CD14-positive monocyte (primary cell): Measurements from ENCODE around the gene PSD4. TPM values are rescaled to one million over a fixed set of nuclear protein-coding genes. Genes with fewer than 3 reads are reported as not detected.

ENCODE experiments used
- DNase-seq, 3 donors: peaks; one replicate each; pipeline ENCODE4 v3.0.0-alpha.2; 2011 to 2022
- H2AFZ ChIP-seq: 2 replicates; pipeline ENCODE4 v1.6.0; 2012; ENCODE audit warnings: mild to moderate bottlenecking, low read depth, low read length, inconsistent platforms; ENCODE audit not compliant: insufficient read depth, poor library complexity, severe bottlenecking
- H3K27ac ChIP-seq, 2 donors: 1 replicate in 1 of 2; 2 replicates in 1 of 2; pipeline ENCODE4 v1.5.1; 2012 to 2013; ENCODE audit warnings: low read length in 2 of 2, control low read depth in 1 of 2, inconsistent platforms in 1 of 2, low read depth in 1 of 2, mild to moderate bottlenecking in 1 of 2
- H3K27me3 ChIP-seq, 2 donors: one replicate each; pipeline versions ENCODE4 v1.6.0 to v1.6.1; 2011 to 2013; ENCODE audit warnings: low read length in 2 of 2; ENCODE audit not compliant: control insufficient read depth in 2 of 2, insufficient read depth in 2 of 2
- H3K36me3 ChIP-seq, 2 donors: replicated peaks in 1 of 2; 1 replicate in 1 of 2; 2 replicates in 1 of 2; pipeline versions ENCODE4 v1.5.1 to v1.6.1; 2012 to 2013; ENCODE audit warnings: low read length in 2 of 2, control low read depth in 1 of 2, inconsistent platforms in 1 of 2, mild to moderate bottlenecking in 1 of 2; ENCODE audit not compliant: insufficient read depth in 2 of 2, control insufficient read depth in 1 of 2
- H3K4me1 ChIP-seq, 2 donors: 1 replicate in 1 of 2; 2 replicates in 1 of 2; pipeline versions ENCODE4 v1.5.1 to v1.6.1; 2012 to 2013; ENCODE audit warnings: low read length in 2 of 2, control low read depth in 1 of 2, inconsistent platforms in 1 of 2, mild to moderate bottlenecking in 1 of 2, moderate library complexity in 1 of 2; ENCODE audit not compliant: insufficient read depth in 2 of 2, control insufficient read depth in 1 of 2
- H3K4me2 ChIP-seq: replicated peaks from 2 replicates; pipeline ENCODE3; 2012; ENCODE audit warnings: low read length, moderate library complexity, mild to moderate bottlenecking; ENCODE audit not compliant: poor library complexity, severe bottlenecking; ENCODE audit errors: extremely low read depth
- H3K4me3 ChIP-seq, 3 experiments: fragments of 200-600 bp in 1 of 3; sonication (generic) in 1 of 3; replicated peaks in 1 of 3; 1 replicate in 2 of 3; 2 replicates in 1 of 3; pipeline ENCODE4 v1.5.1; 2011 to 2013; ENCODE audit warnings: low read length in 3 of 3, mild to moderate bottlenecking in 3 of 3, control low read depth in 2 of 3, low read depth in 2 of 3, inconsistent platforms in 1 of 3, moderate library complexity in 1 of 3
- H3K79me2 ChIP-seq: 2 replicates; pipeline ENCODE4 v1.6.0; 2012; ENCODE audit warnings: mild to moderate bottlenecking, control low read depth, inconsistent platforms, low read length, moderate library complexity; ENCODE audit not compliant: insufficient read depth
- H3K9ac ChIP-seq: 2 replicates; pipeline ENCODE4 v1.6.0; 2017; ENCODE audit warnings: low read length, mild to moderate bottlenecking; ENCODE audit not compliant: insufficient read depth, poor library complexity, severe bottlenecking
- H3K9me3 ChIP-seq, 2 donors: replicated peaks in 1 of 2; 1 replicate in 1 of 2; 2 replicates in 1 of 2; pipeline versions ENCODE4 v1.5.1 to v1.6.1; 2012 to 2013; ENCODE audit warnings: low read length in 2 of 2, control low read depth in 1 of 2; ENCODE audit not compliant: control insufficient read depth in 1 of 2, insufficient read depth in 1 of 2
- H4K20me1 ChIP-seq: 2 replicates; pipeline ENCODE4 v1.6.0; 2012; ENCODE audit warnings: mild to moderate bottlenecking, low read length, control low read depth, moderate library complexity; ENCODE audit not compliant: insufficient read depth
- H3K27ac Mint-ChIP-seq, 7 donors: one replicate each; pipeline ENCODE4 v1.8.0; 2020; ENCODE audit warnings: mild to moderate bottlenecking in 7 of 7, mixed read lengths in 7 of 7, moderate library complexity in 6 of 7, inconsistent platforms in 2 of 7
- H3K27me3 Mint-ChIP-seq, 3 donors: one replicate each; pipeline ENCODE4 v1.8.0; 2021 to 2022; ENCODE audit warnings: low read depth in 3 of 3, mild to moderate bottlenecking in 3 of 3, mixed read lengths in 3 of 3, moderate library complexity in 3 of 3, inconsistent platforms in 1 of 3
- H3K36me3 Mint-ChIP-seq, 2 donors: one replicate each; pipeline ENCODE4 v1.8.0; 2020; ENCODE audit warnings: mixed read lengths in 2 of 2, inconsistent platforms in 1 of 2, mild to moderate bottlenecking in 1 of 2
- H3K4me1 Mint-ChIP-seq: one replicate; pipeline ENCODE4 v1.8.0; 2020; ENCODE audit warnings: mild to moderate bottlenecking, mixed read lengths
- H3K4me3 Mint-ChIP-seq, 2 donors: one replicate each; pipeline ENCODE4 v1.8.0; 2020; ENCODE audit warnings: mild to moderate bottlenecking in 2 of 2, mixed read lengths in 2 of 2, moderate library complexity in 1 of 2
- H3K9me3 Mint-ChIP-seq, 7 donors: one replicate each; pipeline ENCODE4 v1.8.0; 2020 to 2022; ENCODE audit warnings: mixed read lengths in 7 of 7, mild to moderate bottlenecking in 6 of 7, moderate library complexity in 6 of 7, inconsistent platforms in 2 of 7
- CTCF ChIP-seq: fragments of 200-600 bp; IDR thresholded peaks from one replicate; pipeline ENCODE4 v1.8.0; 2022; ENCODE audit warnings: antibody characterized with exemption, mild to moderate bottlenecking
- WGBS: methylation state at CpG from one replicate; pipeline ENCODE4 v1.1.5; 2013; ENCODE audit warnings: missing lambda C conversion rate; ENCODE audit not compliant: insufficient coverage; 5-methylcytosine and 5-hydroxymethylcytosine counted together
- intact Hi-C, 2 donors: fragments of 100-400 bp; cut with micrococcal nuclease; formaldehyde crosslinking; loops; one replicate each; pipeline versions ENCODE4 v1.15.0 to v1.15.1; 2023
- polyA plus RNA-seq, 3 donors: library from polyadenylated mRNA; depleted of rRNA in 1 of 3; unstranded in 2 of 3; stranded (reverse) in 1 of 3; fragments of 300-500 nt in 2 of 3; fragments of >200 nt in 1 of 3; fragmentation: Illumina TruSeq in 2 of 3; gene quantifications; 1 replicate in 2 of 3; 2 replicates in 1 of 3; pipeline ENCODE4 v1.2.3, GENCODE V29; 2012 to 2021

The PSD4 gene
- polyA plus RNA-seq, 3 donors, result 11.0 to 47.0 (median 18.2) TPM

GRCh38 chr2:113209646-113210171 lies 35.9 kb downstream of the PSD4 start:
- Histone ChIP-seq H3K79me2 (no peaks in the 10 kb centered on the region), H3K9me3 (no peaks in the 10 kb centered on the region), H3K4me2 (no peak overlapping the region), H3K36me3 (no peaks in the 10 kb centered on the region), H4K20me1 (no peaks in the 10 kb centered on the region), H3K27ac (no peak overlapping the region), H3K27me3 (no peaks in the 10 kb centered on the region), H3K9ac (no peak overlapping the region), H3K4me3 (no peak overlapping the region), H3K4me1 (peaks cover 20 to 21% of the 10 kb centered on the region in 2 donors), H2AFZ (no peak overlapping the region)
- Mint-ChIP-seq H3K4me1 (peaks cover 20% of the 10 kb centered on the region), H3K36me3 (peaks cover 0 to 1% of the 10 kb centered on the region in 2 donors), H3K27ac (peak overlapping the region in 1 of 7 donors; percentile 14), H3K9me3 (no peaks in the 10 kb centered on the region), H3K27me3 (peaks cover 4 to 9% (median 5%) of the 10 kb centered on the region in 3 donors), H3K4me3 (no peak overlapping the region)
- DNase-seq, result no peak
- 70% methylated on average over 6 of the region's 15 CpGs for WGBS
- TF ChIP-seq CTCF, result no peak
- intact Hi-C loops, result loop anchor here in 1 of 2 donors (5.0 kb wide), 1 partner anchor 38 kb away; no protein-coding TSS in a partner anchor

- Histone ChIP-seq H3K27ac (peak overlapping the region; percentile 4 to 50), H3K36me3 (no peaks in the 10 kb centered on the region), H4K20me1 (no peaks in the 10 kb centered on the region), H3K4me1 (peaks cover 20 to 21% of the 10 kb centered on the region in 2 donors), H3K9ac (no peak overlapping the region), H3K4me3 (peak overlapping the region in 1 of 3 experiments; percentile 39), H3K79me2 (no peaks in the 10 kb centered on the region), H3K27me3 (no peaks in the 10 kb centered on the region), H3K9me3 (no peaks in the 10 kb centered on the region), H3K4me2 (peak overlapping the region; percentile 47), H2AFZ (peak overlapping the region; percentile 23)
- intact Hi-C loops, result no loop called here
- no peak for TF ChIP-seq CTCF
- Mint-ChIP-seq H3K27me3 (peaks cover 0 to 7% (median 5%) of the 10 kb centered on the region in 3 donors), H3K9me3 (no peaks in the 10 kb centered on the region), H3K27ac (peak overlapping the region; percentile 15 to 87 (median 70)), H3K4me1 (peaks cover 22% of the 10 kb centered on the region), H3K36me3 (peaks cover 0 to 1% of the 10 kb centered on the region in 2 donors), H3K4me3 (peak overlapping the region; percentile 37 to 67)
- 100% methylated on average over 1 of the region's 13 CpGs for WGBS
- peak in 2 of 3 donors; percentile 67 to 68 for DNase-seq
Observed at GRCh38 chr2:113211226-113212105, 37.7 kb downstream of the PSD4 start.
